Hepatocyte (in vitro differentiated cells): ENCODE data around the gene XPA.

Source experiments
- EZH2phosphoT487 ChIP-seq: fragments of 200-600 bp; sonication (generic); IDR thresholded peaks from one replicate; pipeline ENCODE4 v1.6.1; 2018; ENCODE audit warnings: antibody characterized with exemption, mild to moderate bottlenecking, low read depth, moderate library complexity; ENCODE audit not compliant: unreplicated experiment, severe bottlenecking
- TF ChIP-seq, protein P1 (sequence below): fragments of 200-600 bp; sonication (generic); IDR thresholded peaks from 2 replicates; pipeline ENCODE4 v1.5.1; 2016; ENCODE audit warnings: antibody characterized with exemption, mild to moderate bottlenecking; ENCODE audit not compliant: poor library complexity

DNA sequence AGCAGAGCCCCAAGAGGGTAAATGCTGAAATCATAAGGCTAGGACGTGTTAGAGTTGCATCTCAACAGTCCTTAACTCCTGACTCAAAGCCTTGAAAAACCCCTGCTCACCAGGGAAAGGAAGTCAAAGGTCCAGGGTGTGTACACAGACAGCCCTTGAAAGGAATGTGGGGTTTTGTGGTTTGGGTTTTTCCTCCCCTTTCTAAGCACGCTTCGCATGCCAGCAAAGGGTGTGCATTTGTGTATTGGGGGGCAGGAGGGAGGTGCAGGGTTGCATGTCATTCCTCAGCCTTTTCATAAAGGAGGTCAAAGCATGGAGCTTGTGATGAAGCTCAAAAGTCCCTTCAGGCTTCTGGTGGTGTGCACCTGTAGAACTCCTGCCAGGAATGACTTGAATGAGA, 17.3 kb upstream of the XPA start:
- no peak for TF ChIP-seq EZH2phosphoT487
- TF ChIP-seq, protein P1, sequence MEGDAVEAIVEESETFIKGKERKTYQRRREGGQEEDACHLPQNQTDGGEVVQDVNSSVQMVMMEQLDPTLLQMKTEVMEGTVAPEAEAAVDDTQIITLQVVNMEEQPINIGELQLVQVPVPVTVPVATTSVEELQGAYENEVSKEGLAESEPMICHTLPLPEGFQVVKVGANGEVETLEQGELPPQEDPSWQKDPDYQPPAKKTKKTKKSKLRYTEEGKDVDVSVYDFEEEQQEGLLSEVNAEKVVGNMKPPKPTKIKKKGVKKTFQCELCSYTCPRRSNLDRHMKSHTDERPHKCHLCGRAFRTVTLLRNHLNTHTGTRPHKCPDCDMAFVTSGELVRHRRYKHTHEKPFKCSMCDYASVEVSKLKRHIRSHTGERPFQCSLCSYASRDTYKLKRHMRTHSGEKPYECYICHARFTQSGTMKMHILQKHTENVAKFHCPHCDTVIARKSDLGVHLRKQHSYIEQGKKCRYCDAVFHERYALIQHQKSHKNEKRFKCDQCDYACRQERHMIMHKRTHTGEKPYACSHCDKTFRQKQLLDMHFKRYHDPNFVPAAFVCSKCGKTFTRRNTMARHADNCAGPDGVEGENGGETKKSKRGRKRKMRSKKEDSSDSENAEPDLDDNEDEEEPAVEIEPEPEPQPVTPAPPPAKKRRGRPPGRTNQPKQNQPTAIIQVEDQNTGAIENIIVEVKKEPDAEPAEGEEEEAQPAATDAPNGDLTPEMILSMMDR: no peak
